Measurements from ENCODE around the gene CARS2. TPM values are rescaled to one million over a fixed set of nuclear protein-coding genes. Genes with fewer than 3 reads are reported as not detected.
A peak's percentile ranks its signal among the peaks of the same experiment; 100 is the strongest.

CARS2 gene
- total and polyA plus RNA-seq, 2 experiments from 2014 or later, result 39.0 to 53.5 TPM

GRCh38 chr13:110683203-110683883, 22.6 kb downstream of the CARS2 start:
- H3K27ac Mint-ChIP-seq, result no peak overlapping the region
- no peak overlapping the region for H3K4me3 Mint-ChIP-seq
- Histone ChIP-seq H3K4me3 (no peak overlapping the region), H3K9me2 (ENCODE audit: insufficient read depth) (no peaks in the 10 kb centered on the region), H3K4me1 (ENCODE audit: insufficient read depth) (no peaks in the 10 kb centered on the region), H3K27me3 (ENCODE audit: insufficient read depth) (no peaks in the 10 kb centered on the region), H2AFZ (no peak overlapping the region), H3F3A (replicated peaks; ENCODE audit: low read depth) (no peaks in the 10 kb centered on the region), H3K4me2 (no peak overlapping the region), H3K27ac (ENCODE audit: low read depth) (no peak overlapping the region), H3K79me2 (replicated peaks; ENCODE audit: insufficient read depth) (no peaks in the 10 kb centered on the region), H4K20me1 (replicated peaks; ENCODE audit: insufficient read depth) (no peaks in the 10 kb centered on the region; the same call in none of the 2 replicates), H3K36me3 (ENCODE audit: insufficient read depth) (peaks cover 23% of the 10 kb centered on the region; the same call in 1 of the 2 replicates)
- TF ChIP-seq JUNB (IDR thresholded peaks at IDR 0.05; ENCODE audit: unreplicated experiment) (no peak), REST (IDR thresholded peaks at IDR 0.05; ENCODE audit: unreplicated experiment) (no peak), EZH2phosphoT487 (IDR thresholded peaks at IDR 0.05; ENCODE audit: unreplicated experiment) (no peak), ZNF331 (CRISPR knock-in tag; IDR thresholded peaks at IDR 0.05; ENCODE audit: low read depth) (no peak), STAT1 (IDR thresholded peaks at IDR 0.05; ENCODE audit: unreplicated experiment) (no peak), CTCF (conservative IDR thresholded peaks at IDR 0.05; ENCODE audit: low read depth in 2 of 2) (peak; percentile 62 to 73), POLR2AphosphoS5 (IDR thresholded peaks at IDR 0.05; ENCODE audit: low read depth) (no peak), ZNF114 (CRISPR knock-in tag; IDR thresholded peaks at IDR 0.05) (no peak), NANOG (IDR thresholded peaks at IDR 0.05; ENCODE audit: borderline replicate concordance) (no peak)
- H3K9me3 Mint-ChIP-seq, result no peaks in the 10 kb centered on the region
- H3K27me3 Mint-ChIP-seq (ENCODE audit: insufficient read depth, low read depth, poor library complexity), result peaks cover 4% of the 10 kb centered on the region
- H3K4me1 Mint-ChIP-seq, result no peaks in the 10 kb centered on the region
- peak; percentile 45 for DNase-seq (ENCODE audit: low spot score)
- peaks cover 48% of the 10 kb centered on the region for H3K36me3 Mint-ChIP-seq (ENCODE audit: low read depth)
- peak; percentile 68 for ATAC-seq

DNA sequence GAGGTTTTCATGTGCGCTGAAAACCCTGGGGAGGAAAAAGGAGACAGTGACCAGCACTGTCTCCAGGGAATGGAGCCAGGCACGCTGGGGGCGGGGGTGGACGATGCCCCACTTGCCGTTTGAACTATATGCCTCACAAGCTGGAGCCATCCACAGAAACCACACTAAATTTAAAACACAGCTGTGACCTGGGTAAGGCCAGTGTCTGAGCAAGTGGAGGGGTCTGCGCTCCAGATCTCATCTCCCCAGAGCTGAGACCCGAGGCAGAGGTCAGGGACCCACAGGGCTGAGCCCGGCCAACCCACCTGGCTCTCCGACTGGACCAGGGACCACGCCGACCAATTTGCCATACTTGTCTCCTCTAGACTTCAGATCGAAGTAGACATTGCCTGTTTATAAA, 23.2 kb downstream of the CARS2 start:
- no peak overlapping the region for H3K27ac ChIP-seq (ENCODE audit: low read depth)
- H2AFZ ChIP-seq, result no peak overlapping the region
- TF ChIP-seq ZNF114 (CRISPR knock-in tag; IDR thresholded peaks at IDR 0.05), result no peak
- Mint-ChIP-seq H3K4me3 (no peak overlapping the region), H3K27me3 (ENCODE audit: insufficient read depth, low read depth, poor library complexity) (peaks cover 4% of the 10 kb centered on the region), H3K36me3 (ENCODE audit: low read depth) (peaks cover 51% of the 10 kb centered on the region), H3K27ac (no peak overlapping the region), H3K4me1 (no peaks in the 10 kb centered on the region), H3K9me3 (no peaks in the 10 kb centered on the region)
- H3K79me2 ChIP-seq (replicated peaks; ENCODE audit: insufficient read depth), result no peaks in the 10 kb centered on the region
- no peaks in the 10 kb centered on the region for H3K4me1 ChIP-seq (ENCODE audit: insufficient read depth)
- H3K36me3 ChIP-seq (ENCODE audit: insufficient read depth), result peaks cover 23% of the 10 kb centered on the region; the same call in 1 of the 2 replicates
- H3K9me2 ChIP-seq (ENCODE audit: insufficient read depth), result no peaks in the 10 kb centered on the region
- no peaks in the 10 kb centered on the region for H3K27me3 ChIP-seq (ENCODE audit: insufficient read depth)
- H4K20me1 ChIP-seq (replicated peaks; ENCODE audit: insufficient read depth), result no peaks in the 10 kb centered on the region; the same call in none of the 2 replicates
- H3K4me3 ChIP-seq, result no peak overlapping the region
- no peaks in the 10 kb centered on the region for H3F3A ChIP-seq (replicated peaks; ENCODE audit: low read depth)
- ATAC-seq (no peak), DNase-seq (ENCODE audit: low spot score) (no peak)
- H3K4me2 ChIP-seq, result no peak overlapping the region

Measured in GM23338 (cell line).